Measurements from ENCODE around the gene HMGN3.

The HMGN3 gene

GRCh38 chr6:79232696-79233462 lies 1.6 kb downstream of the HMGN3 start:
- DNase-seq (ENCODE audit: low read depth, low spot score) = no peak

DNA sequence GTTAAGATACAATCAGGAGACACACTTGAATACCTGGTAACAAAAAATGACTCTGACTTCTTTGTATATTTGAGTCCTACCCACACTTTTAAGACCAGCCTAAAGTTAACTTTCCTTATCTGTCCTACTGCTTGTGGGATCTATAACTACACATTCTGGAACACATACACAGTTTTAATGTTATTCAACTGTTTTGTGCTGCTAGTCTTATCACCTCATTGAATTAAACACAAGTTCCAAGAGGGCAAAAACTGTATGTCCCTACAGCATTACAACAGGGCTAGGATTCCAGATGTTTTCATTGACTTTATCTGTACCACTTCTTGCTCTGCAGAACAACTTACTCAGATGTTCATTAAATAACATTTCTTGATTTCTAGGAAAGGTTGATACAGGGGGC lies 2.8 kb downstream of the HMGN3 start:
- DNase-seq (ENCODE audit: low read depth, low spot score) = no peak

DNA sequence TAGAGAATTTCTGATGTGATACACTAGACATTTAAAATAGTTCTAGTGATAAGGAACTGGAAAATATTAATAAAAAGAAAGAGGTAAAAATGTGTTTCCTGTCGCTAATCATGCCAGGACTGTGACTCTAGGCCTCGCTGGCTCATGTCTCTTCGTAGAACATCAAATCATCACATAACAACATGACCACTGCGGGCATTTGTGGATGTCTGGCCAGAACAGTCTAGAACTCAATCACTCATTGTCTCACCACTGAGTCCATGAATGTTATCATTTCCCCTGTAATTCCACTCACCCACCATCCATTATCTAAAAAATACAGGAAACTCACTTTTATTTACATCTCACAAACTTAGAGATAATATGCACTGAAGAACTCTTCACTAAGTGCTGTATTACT lies 3.4 kb downstream of the HMGN3 start:
- DNase-seq (ENCODE audit: low read depth, low spot score) = no peak

DNA sequence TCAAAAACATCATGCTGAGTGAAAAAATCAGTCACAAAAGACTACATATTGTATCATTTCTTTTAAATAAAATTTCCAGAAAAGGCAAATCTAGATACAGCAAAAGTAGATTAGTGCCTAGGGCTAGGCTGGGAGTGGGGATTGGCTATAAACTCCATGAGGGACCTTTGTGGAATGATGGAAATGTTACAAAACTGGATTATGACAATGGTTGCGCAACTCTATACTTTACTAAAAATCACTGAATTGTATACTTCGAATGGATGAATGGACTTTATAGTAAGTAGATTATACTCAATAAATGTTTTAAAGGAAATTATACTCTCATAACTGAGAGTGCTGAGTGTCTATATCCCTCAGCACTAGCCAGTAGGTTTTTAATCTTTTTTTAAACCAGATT lies 4.3 kb downstream of the HMGN3 start:
- no peak for DNase-seq (ENCODE audit: low read depth, low spot score)

- DNase-seq (ENCODE audit: low read depth, low spot score) = no peak
These were observed 7.0 kb downstream of the HMGN3 start for GRCh38 chr6:79227445-79227844.

- no peak for DNase-seq (ENCODE audit: low read depth, low spot score)
These were observed 7.8 kb downstream of the HMGN3 start for GRCh38 chr6:79226660-79227059.

GRCh38 chr6:79225717-79226599 lies 8.5 kb downstream of the HMGN3 start:
- no peak for DNase-seq (ENCODE audit: low read depth, low spot score)

DNA sequence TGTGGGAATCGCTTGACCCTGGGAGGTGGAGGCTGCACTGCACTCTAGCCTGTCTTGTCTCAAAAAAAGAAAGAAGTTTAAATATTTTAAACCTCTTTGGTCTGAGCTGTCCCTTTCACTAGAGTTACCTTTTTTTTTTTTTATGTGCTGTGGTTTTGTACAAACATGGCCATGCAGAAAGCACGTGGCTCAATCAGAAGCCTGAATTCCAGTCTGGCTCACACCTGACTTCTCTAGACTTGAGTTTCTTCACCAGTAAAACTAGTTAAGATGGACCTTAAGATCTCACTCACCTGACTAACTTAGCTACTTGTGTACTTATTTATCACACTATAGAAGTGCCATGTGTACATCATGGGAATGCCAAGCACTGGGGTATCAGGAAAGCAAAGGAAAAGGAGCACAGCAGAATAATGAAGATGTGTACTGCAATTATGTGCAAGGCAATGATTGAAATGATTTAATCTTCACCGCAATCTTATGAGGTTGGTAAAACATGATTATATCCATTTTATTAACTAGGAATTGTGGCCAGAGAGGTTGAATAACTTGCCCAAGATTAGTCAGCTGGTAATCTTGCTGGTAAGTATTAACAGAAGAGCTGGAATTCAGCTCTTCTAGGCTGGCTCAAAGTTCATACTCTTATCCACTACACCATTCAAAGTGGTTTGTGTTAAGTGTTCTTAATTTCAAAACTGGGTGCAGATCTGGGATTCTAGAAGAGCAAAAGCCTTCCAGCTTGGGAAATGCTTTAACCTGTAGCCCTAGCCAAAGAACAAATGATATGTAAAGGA lies 10.7 kb downstream of the HMGN3 start:
- DNase-seq (ENCODE audit: low read depth, low spot score) = peak; percentile 31

DNA sequence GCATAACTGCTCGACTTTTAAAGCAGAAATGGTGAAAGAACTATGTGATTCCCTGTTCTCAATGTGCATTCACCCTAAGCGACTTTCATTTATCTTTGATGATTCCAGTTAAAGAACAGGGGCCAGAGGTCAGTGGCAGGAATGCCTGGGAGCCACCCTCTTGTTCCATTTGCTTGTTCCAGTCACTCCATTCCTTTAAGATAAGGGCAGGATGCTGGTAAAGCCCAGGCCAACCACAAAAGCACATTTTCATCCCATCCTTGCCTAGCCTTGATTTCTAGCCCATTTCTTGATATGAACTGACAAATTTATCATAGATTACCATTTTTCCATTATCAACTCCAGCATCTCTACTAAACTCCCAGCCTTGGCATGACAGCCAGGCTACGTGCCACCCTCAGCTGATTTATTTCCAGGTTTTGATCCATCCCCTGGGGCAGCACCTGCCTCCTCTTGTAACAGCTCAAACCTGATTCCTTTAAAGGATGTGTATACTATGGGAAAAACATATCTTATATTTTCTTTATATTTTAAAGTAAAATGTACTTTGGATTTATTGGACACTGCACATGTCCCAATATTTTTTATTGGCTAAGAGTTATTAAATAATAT lies 19.2 kb downstream of the HMGN3 start:
- DNase-seq (ENCODE audit: low read depth, low spot score) = peak; percentile 26

DNA sequence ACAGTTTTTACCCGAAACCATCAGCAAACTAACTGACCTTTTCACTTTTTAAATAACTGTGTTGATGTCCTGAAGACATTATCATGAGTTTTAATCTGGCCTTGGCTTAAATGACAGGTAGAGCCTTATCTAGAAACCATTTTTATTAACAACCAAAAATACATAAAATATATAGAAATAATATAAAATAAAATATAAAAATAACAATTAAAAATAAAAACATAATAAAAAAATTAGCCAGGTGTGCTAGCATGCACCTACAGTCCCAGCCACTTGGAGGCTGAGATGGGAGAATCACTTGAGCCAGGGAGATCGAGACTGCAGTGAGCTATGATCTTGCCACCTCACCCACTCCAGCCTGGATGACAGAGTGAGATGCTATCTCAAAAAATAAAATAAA lies 21.6 kb downstream of the HMGN3 start:
- DNase-seq (ENCODE audit: low read depth, low spot score) = no peak

- no peak for DNase-seq (ENCODE audit: low read depth, low spot score)
These were observed 25.7 kb downstream of the HMGN3 start for GRCh38 chr6:79208816-79209215.

DNA sequence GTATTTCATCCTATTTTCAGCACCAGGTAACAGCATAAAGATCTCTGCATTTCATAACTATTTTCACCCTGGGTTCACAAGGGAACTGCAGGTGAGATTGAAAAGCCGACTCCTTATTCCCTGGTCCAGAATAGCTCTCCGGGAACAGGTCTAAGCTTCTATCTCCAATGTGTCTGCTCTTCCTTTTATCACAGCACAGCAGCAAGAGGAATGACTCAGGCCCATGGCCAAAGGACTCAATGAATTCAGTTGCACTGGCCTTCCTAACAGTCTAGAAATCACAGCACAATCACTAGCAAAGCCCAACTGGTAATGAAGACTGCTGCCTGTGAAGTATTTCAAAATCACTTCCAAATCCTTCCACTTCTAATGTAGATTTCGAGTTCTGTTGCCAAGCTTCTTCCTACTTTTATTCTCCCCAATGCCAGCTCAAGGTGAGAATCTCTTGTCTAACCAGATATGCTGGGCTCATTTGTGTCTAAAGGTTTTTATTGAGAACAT lies 30.7 kb downstream of the HMGN3 start:
- no peak for DNase-seq (ENCODE audit: low read depth, low spot score)

- no peak for DNase-seq (ENCODE audit: low read depth, low spot score)
These were observed 31.9 kb downstream of the HMGN3 start for GRCh38 chr6:79202556-79202955.

DNA sequence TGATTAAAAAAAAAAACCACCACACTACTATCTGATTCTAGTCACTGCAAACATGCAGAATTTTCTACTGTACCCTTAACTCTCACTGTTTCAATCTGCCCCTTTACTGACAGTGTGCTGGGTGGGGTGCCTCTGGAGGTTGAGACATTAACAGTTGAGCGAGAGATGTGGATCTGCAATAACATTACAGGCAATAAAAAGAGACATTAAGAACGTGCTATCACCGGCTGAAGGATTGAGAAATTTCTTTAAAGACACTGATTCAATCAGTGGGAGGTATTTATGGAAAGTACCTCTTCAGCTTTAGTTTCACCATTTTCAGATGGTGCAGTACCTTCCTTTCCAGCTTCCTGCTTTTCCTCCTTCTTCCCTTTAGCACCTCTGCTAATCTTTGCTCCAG lies 32.5 kb downstream of the HMGN3 start:
- no peak for DNase-seq (ENCODE audit: low read depth, low spot score)

DNA sequence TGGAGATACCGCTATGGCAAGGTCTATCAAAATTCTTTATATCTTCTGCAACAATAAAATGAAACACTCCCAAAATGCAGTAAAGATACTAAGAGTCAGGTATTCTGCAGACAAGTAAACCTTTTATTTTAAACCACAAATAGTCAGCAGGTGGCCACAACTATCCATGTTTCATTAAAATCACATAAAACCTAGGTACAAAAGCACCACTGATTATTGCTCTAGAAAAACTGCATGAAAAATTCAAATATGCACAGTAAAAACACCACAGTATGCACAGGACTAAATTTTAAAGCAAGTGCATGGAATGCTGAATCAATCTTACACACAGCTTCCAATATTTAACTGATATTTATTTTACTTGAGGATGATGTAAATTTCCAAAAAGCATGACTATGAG lies 33.3 kb downstream of the HMGN3 start:
- no peak for DNase-seq (ENCODE audit: low read depth, low spot score)

DNA sequence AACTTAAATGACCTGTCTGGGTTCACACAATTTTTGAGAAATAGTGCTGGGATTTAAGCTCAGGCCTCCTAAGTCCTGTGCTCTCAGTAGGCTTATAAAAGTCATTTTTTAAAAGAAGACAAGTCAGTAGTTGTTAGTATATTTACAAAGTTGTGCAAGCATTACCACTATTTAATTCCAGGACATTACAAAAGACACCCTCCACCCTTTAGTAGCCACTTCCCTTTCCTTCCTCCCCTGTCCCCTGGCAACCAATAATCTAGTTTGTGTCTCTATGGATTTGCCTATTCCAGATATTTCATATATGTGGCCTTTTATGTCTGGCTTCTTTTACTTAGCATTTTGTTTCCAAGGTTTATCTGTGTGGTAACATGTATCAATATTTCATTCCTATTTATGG lies 37.6 kb downstream of the HMGN3 start:
- no peak for DNase-seq (ENCODE audit: low read depth, low spot score)

DNA sequence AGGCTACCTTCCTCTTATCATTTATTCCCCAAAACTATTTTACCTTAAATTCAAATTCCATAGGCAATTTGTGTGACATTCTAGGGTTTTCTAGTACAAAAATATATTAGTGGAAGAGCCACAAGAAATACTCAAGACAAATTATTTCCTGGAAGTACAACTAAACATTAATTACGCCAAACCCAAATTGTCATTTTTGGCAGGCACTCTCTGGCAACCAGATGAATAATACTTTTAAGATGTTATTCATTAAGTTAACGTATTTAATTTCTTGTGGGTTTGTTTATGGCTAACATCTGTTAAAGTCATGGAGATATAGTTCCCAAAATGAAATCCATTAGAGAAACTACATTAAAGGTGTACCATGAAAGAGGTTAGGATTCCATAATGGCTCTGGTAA lies 40.5 kb downstream of the HMGN3 start:
- DNase-seq (ENCODE audit: low read depth, low spot score) = no peak

DNA sequence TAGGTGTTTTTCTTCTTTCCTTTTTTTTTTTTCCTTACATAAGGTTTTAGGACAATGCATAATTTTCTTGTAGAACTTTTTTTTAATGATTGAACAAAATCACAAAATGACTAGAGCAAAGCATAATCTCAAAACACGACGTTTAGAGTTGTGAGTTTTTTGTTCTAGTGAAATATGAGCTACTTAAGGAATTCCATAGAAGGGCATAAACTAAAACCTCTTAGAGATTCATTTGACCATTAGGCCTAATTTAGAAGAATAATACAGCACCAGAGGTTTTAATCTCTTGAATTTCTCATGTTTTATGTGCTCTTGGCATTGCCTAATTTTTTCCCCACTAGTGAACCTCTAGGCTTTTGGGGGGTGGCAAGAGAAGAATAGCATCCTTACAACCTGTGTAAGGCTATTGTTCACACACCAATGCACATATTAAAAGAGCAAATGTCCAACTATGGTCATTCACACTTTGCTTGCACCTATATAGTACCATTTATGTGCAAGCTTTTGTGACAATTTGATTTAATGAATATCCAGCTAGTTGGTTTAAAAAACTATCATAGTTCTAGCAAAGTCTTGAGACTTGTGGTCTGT lies 44.6 kb downstream of the HMGN3 start:
- no peak for DNase-seq (ENCODE audit: low read depth, low spot score)

GRCh38 chr6:79188885-79189480 lies 45.5 kb downstream of the HMGN3 start:
- DNase-seq (ENCODE audit: low read depth, low spot score) = peak; percentile 88

DNA sequence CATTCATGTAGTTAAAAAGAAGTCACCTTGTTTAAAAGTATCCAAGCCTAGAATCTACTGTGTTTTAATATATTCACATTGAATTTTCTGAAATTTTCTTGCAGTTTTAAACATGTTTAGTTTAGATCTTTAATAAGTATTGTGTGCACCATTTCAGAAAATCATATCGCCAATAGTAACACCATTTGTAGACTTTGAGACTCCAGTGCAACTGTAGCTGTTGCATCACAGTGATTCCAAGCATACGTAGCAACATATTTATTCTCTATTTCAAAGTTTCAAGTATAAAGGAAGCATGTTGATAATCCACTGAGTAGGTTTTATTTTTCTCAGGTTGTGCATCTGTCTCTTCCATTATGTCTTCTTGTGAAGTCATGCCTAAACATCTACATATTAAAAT lies 46.4 kb downstream of the HMGN3 start:
- no peak for DNase-seq (ENCODE audit: low read depth, low spot score)

GRCh38 chr6:79186564-79186963 lies 47.9 kb downstream of the HMGN3 start:
- DNase-seq (ENCODE audit: low read depth, low spot score) = no peak

Data from astrocyte of the hippocampus (primary cell).